ENCODE results near the gene DOCK9.

DNA sequence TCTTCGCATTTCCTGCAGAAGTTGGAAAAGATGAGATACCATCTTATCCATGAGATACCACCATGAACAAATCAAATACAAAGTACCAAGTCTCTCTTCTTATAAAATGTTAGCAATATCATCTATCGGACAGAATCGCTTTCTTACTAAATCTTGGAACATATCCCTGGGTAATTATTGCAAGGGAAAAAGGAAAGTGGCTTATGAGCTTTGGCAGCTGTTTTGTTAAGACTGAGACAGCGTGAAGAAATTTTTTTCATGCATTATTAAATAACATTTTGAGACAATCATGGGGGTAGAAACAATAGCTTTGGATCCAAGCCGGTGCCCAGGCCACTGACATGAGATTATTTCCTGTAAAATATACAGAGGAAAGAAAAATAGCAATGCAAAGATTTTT, 84.5 kb downstream of the DOCK9 start:
- TF ChIP-seq, protein P1, sequence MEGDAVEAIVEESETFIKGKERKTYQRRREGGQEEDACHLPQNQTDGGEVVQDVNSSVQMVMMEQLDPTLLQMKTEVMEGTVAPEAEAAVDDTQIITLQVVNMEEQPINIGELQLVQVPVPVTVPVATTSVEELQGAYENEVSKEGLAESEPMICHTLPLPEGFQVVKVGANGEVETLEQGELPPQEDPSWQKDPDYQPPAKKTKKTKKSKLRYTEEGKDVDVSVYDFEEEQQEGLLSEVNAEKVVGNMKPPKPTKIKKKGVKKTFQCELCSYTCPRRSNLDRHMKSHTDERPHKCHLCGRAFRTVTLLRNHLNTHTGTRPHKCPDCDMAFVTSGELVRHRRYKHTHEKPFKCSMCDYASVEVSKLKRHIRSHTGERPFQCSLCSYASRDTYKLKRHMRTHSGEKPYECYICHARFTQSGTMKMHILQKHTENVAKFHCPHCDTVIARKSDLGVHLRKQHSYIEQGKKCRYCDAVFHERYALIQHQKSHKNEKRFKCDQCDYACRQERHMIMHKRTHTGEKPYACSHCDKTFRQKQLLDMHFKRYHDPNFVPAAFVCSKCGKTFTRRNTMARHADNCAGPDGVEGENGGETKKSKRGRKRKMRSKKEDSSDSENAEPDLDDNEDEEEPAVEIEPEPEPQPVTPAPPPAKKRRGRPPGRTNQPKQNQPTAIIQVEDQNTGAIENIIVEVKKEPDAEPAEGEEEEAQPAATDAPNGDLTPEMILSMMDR (IDR thresholded peaks at IDR 0.05; ENCODE audit: low read length) = no peak
- no peak for TF ChIP-seq EZH2 (IDR thresholded peaks at IDR 0.05; ENCODE audit: borderline replicate concordance, low read length)
